Measurements from ENCODE around the gene NUDCD3. TPM values are rescaled to one million over a fixed set of nuclear protein-coding genes. Genes with fewer than 3 reads are reported as not detected.

The NUDCD3 gene
- total and polyA plus RNA-seq, 2 of the 8 experiments (the other 6 are each of a cell fraction or from before 2014, with no cell fraction given), result 35.2 to 93.7 TPM

- Histone ChIP-seq H3K56ac (replicated peaks; ENCODE audit: insufficient read length, low read depth, low read length) (no peak overlapping the region), H3K9me3 (ENCODE audit: insufficient read depth in 2 of 2, low read depth in 1 of 2, low read length in 1 of 2) (no peaks in the 10 kb centered on the region), H3K23me2 (ENCODE audit: low read depth, low read length) (no peaks in the 10 kb centered on the region), H4K5ac (ENCODE audit: insufficient read length, low read depth, low read length) (no peak overlapping the region), H2BK5ac (ENCODE audit: low read depth, low read length) (no peak overlapping the region), H2BK20ac (ENCODE audit: low read length) (no peak overlapping the region), H4K20me1 (replicated peaks in 1 of 2; ENCODE audit: control insufficient read depth in 1 of 2, insufficient read depth in 2 of 2, low read length in 2 of 2) (peaks cover 11% of the 10 kb centered on the region in 2 experiments), H3K79me2 (ENCODE audit: control insufficient read depth in 1 of 2, insufficient read depth in 2 of 2, low read length in 2 of 2) (peaks cover 0 to 22% of the 10 kb centered on the region in 2 experiments; a peak in 2 of 4 replicates), H3K9ac (replicated peaks in 1 of 4; ENCODE audit: extremely low read depth in 1 of 4, low read depth in 3 of 4, low read length in 3 of 4) (no peak overlapping the region), H2BK12ac (ENCODE audit: low read depth, low read length) (no peak overlapping the region), H3K27me3 (replicated peaks in 1 of 4; ENCODE audit: control insufficient read depth in 3 of 4, extremely low read depth in 1 of 4, insufficient read depth in 3 of 4, low read length in 3 of 4) (no peaks in the 10 kb centered on the region), H2AK5ac (ENCODE audit: low read depth, low read length) (no peak overlapping the region), H2BK120ac (replicated peaks; ENCODE audit: low read depth, low read length) (no peak overlapping the region), H3K4me1 (replicated peaks in 1 of 4; ENCODE audit: control insufficient read depth in 3 of 4, insufficient read depth in 4 of 4, low read length in 3 of 4) (no peaks in the 10 kb centered on the region), H3K14ac (ENCODE audit: insufficient read length) (no peak overlapping the region), H4K8ac (ENCODE audit: extremely low read depth, insufficient read depth, low read length) (no peak overlapping the region), H3K4me2 (ENCODE audit: insufficient read depth in 1 of 2, low read depth in 2 of 2, low read length in 2 of 2) (no peak overlapping the region), H4K91ac (replicated peaks; ENCODE audit: insufficient read length, low read length) (no peak overlapping the region), H3K79me1 (ENCODE audit: low read depth, low read length) (no peaks in the 10 kb centered on the region; the same call in 1 of the 2 replicates), H3K4ac (replicated peaks; ENCODE audit: insufficient read length, low read depth, low read length) (no peak overlapping the region), H3K23ac (ENCODE audit: insufficient read length) (no peak overlapping the region), H3K27ac (ENCODE audit: low read depth, low read length) (no peak overlapping the region), H2BK15ac (ENCODE audit: low read length) (no peak overlapping the region), H3K18ac (ENCODE audit: extremely low read depth, low read length) (no peak overlapping the region), H3K36me3 (ENCODE audit: control insufficient read depth in 2 of 4, insufficient read depth in 4 of 4, low read length in 3 of 4) (peaks cover 10 to 56% (median 39%) of the 10 kb centered on the region in 4 experiments; a peak in 7 of 8 replicates), H3K4me3 (ENCODE audit: extremely low read depth in 1 of 4, insufficient read depth in 2 of 4, low read depth in 3 of 4, low read length in 4 of 4) (no peak overlapping the region), H2AFZ (ENCODE audit: low read length) (no peak overlapping the region)
- POLR2A ChIA-PET (ENCODE audit: partially characterized antibody), result interaction anchor here (1.2 kb wide), 1 partner anchor 9 kb away, joined by 3 read pairs; no protein-coding TSS in a partner anchor
- CTCF ChIA-PET (ENCODE audit: partially characterized antibody), result interaction anchor here (0.6 to 1.7 kb wide), 17 partner anchors 9 to 328 kb away, joined by 3 to 8 read pairs (median 3); partner anchors contain the start of gene TMED4
- TF ChIP-seq CEBPB (IDR thresholded peaks at IDR 0.05; ENCODE audit: low read depth, low read length) (no peak), HDAC6 (IDR thresholded peaks at IDR 0.05; ENCODE audit: low read depth, low read length) (no peak), TBP (IDR thresholded peaks at IDR 0.05; ENCODE audit: low read depth, low read length) (no peak), CREB1 (IDR thresholded peaks at IDR 0.05) (no peak), EP300 (IDR thresholded peaks at IDR 0.05; ENCODE audit: borderline replicate concordance in 1 of 2, low read depth in 2 of 2, low read length in 2 of 2) (no peak), KDM5A (IDR thresholded peaks at IDR 0.05; ENCODE audit: low read length) (no peak), YY1 (IDR thresholded peaks at IDR 0.05; ENCODE audit: low read depth, low read length) (no peak), PHF8 (conservative IDR thresholded peaks at IDR 0.05; ENCODE audit: low read depth, low read length) (no peak), CBX8 (IDR thresholded peaks at IDR 0.05; ENCODE audit: borderline replicate concordance, low read depth, low read length) (no peak), RFX5 (IDR thresholded peaks at IDR 0.05; ENCODE audit: borderline replicate concordance, low read depth, low read length) (no peak), BRCA1 (IDR thresholded peaks at IDR 0.05; ENCODE audit: low read depth, low read length) (no peak), SP2 (IDR thresholded peaks at IDR 0.05; ENCODE audit: low read length) (no peak), POLR2AphosphoS5 (IDR thresholded peaks at IDR 0.05; ENCODE audit: low read depth, low read length) (no peak)
- FAIRE-seq, result no peak
- no peak for DNase-seq (ENCODE audit: low read depth in 1 of 2, low spot score in 2 of 2)
- 93% methylated on average over 8 of the region's 8 CpGs; no CpG with 5 or more reads in 1 of the 2 experiments for WGBS, 2 experiments (ENCODE audit: extremely low coverage in 1 of 2, insufficient coverage in 1 of 2, insufficient read length in 1 of 2, insufficient replicate concordance in 2 of 2, low coverage in 1 of 2, low lambda C conversion rate in 2 of 2, missing lambda C conversion rate in 1 of 2)
Observed at GRCh38 chr7:44477938-44478337, 12.5 kb downstream of the NUDCD3 start.

All from H1 (cell line).